GM12865 (cell line): ENCODE measurements around the gene GFAP.

ENCODE experiments used
- DNase-seq: peaks from one replicate; pipeline ENCODE4 v3.0.0; 2010; ENCODE audit warnings: low read depth
- H3K4me3 ChIP-seq: 2 replicates; pipeline ENCODE4 v1.5.1; 2011; ENCODE audit warnings: mild to moderate bottlenecking, low read depth, low read length, control low read depth
- TF ChIP-seq, protein P1 (sequence below): IDR thresholded peaks from 2 replicates; pipeline ENCODE4 v1.5.1; 2011; ENCODE audit warnings: low read length, control low read depth, low read depth, inconsistent platforms; ENCODE audit not compliant: insufficient read depth; ENCODE audit errors: missing control alignments

The GFAP gene

DNA sequence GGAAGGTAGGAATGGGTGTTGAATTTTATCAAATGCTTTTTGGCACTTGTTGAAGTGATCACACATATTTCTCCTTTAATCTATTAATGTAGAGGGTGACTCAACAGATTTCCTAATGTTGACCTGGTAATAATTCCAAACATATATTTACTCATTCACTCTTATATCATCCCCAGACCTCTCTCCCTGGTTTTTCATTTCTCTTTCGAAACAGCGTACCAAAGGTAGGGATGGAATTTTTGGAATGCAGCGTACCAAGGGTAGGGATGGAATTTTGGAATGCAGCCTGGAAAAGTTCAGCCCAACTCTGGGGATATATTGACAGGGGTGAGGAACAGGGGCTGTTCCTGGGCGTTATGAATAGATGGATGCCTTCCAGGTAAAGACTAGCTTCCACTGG lies 25.0 kb upstream of the GFAP start:
- TF ChIP-seq, protein P1, sequence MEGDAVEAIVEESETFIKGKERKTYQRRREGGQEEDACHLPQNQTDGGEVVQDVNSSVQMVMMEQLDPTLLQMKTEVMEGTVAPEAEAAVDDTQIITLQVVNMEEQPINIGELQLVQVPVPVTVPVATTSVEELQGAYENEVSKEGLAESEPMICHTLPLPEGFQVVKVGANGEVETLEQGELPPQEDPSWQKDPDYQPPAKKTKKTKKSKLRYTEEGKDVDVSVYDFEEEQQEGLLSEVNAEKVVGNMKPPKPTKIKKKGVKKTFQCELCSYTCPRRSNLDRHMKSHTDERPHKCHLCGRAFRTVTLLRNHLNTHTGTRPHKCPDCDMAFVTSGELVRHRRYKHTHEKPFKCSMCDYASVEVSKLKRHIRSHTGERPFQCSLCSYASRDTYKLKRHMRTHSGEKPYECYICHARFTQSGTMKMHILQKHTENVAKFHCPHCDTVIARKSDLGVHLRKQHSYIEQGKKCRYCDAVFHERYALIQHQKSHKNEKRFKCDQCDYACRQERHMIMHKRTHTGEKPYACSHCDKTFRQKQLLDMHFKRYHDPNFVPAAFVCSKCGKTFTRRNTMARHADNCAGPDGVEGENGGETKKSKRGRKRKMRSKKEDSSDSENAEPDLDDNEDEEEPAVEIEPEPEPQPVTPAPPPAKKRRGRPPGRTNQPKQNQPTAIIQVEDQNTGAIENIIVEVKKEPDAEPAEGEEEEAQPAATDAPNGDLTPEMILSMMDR, result no peak
- no peak overlapping the region for H3K4me3 ChIP-seq
- no peak for DNase-seq

DNA sequence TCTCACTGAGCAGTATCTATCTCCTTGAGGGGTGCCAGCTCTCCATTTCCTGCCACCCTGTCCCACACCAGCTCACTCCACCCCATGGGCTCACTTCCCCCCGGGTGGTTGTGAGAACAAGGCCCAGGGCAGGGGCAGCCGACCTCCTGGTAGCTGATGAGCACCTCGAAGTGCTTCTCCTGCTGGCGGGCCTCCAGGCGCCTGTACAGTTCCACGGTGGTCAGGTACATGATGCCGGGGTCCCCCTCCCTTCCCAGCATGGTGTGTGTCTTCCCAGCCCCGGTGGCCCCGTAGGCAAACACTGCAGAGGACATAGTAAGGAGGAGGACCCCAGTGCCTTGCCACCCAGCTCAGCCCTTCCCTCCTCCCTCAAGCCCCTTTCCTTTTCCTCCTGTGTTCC lies 19.8 kb upstream of the GFAP start:
- no peak for DNase-seq

DNA sequence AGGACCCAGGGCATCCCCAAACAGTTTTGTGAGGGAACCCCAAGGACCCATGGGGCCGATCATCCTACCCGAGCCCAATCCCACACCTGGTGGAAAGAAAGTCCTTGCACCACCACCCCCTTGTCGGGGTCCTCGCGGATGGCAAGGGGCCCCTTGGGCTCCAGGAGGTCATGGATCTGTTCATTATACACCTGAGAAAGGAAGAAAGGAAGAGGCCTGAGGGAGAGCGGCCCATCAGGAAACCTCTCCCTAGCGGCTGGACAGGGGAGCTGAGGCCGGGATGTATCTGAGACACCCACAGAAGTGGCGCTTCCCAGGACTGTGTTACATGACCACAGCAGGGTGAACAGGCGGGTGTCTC lies 19.4 kb upstream of the GFAP start:
- H3K4me3 ChIP-seq, result no peak overlapping the region
- no peak for DNase-seq
- TF ChIP-seq, protein P1, result no peak

More for the DNA sequence above, 19.8 kb upstream of the GFAP start:
- TF ChIP-seq, protein P1, result no peak
- H3K4me3 ChIP-seq, result no peak overlapping the region

DNA sequence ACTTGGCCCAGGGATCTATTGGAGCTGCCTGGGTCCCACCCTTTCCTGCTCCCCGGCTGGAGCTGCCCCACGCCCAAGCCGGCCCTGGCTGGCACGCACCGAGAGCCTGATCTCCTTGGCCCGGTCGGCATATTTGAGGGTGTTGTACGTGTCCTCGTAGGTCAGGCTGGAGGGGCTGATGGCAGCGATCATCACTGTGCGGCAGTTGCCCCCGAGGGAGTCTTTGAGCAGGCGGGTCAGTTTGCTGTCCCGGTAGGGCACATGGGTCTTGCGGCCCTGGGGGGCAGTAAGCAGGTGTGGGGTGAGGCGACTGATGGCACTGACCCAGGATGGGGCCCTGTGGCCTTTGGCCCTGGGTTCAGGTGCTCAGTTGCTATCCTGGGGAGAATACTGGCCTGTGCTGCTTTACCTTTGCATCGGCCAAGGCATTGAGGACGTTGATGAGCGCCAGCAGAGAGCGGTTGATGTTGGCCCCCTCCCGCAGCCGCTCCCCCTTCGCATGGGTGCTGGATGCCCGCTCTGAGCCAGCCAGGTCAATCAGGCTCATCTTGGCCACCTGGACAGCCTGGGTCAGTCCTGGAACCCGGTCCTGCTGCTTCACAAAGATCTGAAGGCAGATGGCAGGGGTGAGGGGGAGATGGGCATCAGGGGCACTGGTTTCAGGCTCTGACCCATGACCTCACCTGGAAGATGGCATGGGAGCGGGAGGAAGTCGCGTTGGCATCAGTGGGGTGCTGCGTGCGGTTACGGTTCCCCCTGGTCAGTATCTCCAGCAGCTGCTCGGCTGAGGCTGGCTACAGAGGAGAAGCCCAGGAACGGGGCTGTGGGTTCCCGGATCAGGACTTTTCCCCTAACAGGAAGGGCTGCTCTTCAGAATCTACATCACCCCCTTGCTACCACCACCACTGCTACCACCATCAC lies 18.8 kb upstream of the GFAP start:
- TF ChIP-seq, protein P1, result no peak
- no peak overlapping the region for H3K4me3 ChIP-seq
- DNase-seq, result no peak

DNA sequence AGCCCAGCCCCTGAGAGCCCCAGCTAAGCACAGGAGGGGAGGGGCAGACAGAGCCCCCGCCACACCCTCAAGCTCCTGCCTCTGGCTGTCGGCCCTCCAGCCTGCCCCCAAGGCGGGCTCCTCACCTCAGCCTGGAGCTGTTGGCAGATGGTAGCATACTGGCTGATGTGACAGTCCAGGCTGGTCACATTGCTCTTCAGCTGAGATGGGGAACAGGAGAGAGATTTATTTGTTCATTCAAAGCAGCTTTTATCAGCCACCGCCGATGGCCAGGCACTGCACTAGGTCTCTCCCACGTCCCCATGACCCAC lies 17.4 kb upstream of the GFAP start:
- TF ChIP-seq, protein P1, result no peak
- no peak overlapping the region for H3K4me3 ChIP-seq
- DNase-seq, result no peak

DNA sequence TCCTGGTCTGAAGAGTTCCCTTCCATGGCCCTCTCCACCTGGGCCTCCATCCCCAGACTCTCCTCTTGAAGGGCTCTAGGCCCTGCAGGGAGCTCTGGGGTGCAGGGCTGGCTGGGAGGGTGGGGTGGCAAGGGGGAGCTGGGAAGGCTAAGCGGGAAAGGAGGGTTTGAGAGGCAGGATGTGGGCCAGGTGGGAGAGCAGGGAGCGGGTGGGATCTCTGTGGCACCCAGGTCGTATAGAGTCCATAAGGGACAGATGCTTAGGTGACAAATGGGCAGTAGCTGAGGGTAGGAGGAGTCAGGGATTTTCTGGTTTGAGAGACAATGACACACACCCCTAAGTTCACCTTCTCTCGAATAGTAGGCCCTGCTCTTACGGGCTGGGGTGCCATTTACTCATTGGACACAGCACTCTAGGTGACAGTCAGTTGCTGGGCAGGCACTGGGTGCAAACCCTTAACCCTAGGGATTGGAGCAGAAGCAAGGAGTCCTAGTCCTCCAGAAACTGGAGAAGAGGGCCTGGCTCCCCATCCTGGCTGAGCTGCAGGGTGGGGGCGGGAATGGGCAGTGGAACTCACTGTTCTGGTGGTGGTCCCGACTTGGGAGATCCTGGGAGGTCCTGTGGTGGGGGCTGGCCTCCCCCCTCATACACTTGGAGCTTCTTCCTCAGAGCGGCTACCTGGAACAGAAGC lies 16.9 kb upstream of the GFAP start:
- TF ChIP-seq, protein P1, result no peak
- no peak overlapping the region for H3K4me3 ChIP-seq
- no peak for DNase-seq
